Measurements from ENCODE around the gene SAP30.

SAP30 gene

DNA sequence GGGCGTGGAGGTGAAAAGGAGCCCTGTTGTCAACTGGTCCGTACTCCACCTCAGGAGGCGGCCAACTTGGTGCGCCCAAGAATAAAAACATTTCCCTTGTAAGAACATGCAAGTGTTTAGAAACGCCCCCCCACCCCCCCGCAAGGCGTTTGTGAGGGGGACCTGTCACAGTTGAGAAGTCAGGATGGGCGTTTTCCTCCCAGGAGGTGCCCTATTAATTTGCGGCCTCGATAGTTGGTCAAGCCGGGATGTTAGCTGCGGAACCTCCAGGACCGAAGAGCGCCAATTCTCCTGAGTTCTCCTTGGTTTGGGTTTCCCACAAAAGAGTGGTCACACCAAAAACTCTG lies 651 bp upstream of the SAP30 start:
- no peak for DNase-seq

GRCh38 chr4:173371292-173372192 lies 788 bp downstream of the SAP30 start:
- DNase-seq: peak; percentile 58

DNA sequence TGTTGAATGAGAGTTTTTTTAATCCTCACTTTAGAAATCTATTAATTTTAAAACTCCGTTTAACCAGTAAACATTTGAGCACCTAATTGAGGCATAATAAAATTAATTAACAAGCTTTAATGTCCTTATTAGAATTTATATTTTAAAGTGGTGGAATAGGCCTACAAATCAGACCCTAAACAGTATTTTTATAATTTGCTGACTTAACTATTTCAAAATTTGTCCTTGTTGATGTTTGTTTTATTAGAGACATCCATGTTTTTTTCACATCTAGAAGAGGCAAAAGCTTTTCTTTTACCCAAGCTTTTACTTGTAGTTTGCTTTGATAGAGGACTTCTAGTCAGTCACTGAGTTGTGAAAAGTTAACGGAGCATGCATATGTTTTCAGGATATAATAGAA lies 3.8 kb downstream of the SAP30 start:
- DNase-seq: no peak

DNA sequence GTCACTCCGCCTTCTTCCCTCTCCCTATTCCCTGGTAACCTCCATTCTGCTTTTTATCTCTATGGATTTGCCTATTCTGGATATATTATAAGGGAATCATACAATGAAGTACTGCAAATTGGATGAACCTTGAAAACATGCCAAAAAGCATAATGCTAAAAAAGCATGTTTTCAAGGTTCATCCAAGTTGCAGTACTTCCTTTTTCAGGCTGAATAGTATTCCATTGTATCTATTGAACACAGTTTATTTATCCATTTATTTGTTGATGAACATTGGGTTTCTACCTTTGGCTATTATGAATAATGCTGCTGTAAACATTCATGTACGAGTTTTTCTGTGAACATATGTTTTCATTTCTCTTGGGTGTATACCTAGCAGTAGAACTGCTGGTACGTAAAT lies 9.2 kb downstream of the SAP30 start:
- DNase-seq: no peak

- DNase-seq: no peak
Observed at GRCh38 chr4:173380987-173381386, 10.2 kb downstream of the SAP30 start.

GRCh38 chr4:173381610-173382009 lies 10.9 kb downstream of the SAP30 start:
- no peak for DNase-seq

DNA sequence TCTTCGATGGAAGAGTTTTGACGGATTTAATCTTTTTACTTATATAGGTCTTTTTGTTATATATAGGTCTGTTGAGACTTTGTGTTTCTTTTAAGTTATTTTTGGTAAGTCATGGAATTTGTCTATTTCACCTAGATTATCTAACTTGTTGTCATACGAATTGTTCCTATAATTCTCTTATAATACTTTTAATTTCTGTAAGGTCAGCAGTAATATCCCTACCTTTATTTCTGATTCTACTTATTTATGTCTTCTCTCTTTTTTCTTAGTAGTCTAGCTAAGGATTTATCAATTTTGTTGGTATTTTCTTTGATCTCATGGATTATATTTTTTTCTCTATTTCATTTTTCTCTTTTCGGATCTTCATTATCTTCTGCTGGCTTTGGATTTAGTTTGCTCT lies 11.6 kb downstream of the SAP30 start:
- no peak for DNase-seq

- no peak for DNase-seq
Observed at GRCh38 chr4:173386751-173387150, 16.0 kb downstream of the SAP30 start.

- no peak for DNase-seq
Observed at GRCh38 chr4:173391701-173392100, 20.9 kb downstream of the SAP30 start.

DNA sequence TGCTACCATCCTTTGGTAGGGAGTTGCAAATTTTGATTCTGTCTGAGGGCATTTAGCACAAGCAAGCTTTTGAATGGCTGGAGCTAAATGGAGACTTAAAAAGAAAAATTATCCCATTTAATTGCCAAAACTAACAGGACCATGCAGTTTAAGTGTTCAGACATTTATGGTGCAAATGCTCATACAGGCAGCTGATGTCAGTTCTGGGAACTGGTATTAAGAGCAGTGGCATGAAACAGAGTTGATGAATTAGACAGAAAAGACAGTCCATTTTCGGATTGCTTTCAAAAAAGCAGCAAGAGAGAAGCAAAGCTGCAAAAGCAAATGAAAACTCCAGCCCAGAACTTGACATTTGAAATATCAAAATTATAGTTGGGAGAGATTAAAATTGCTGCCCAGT lies 26.9 kb downstream of the SAP30 start:
- DNase-seq: no peak

GRCh38 chr4:173398220-173398619 lies 27.5 kb downstream of the SAP30 start:
- DNase-seq: no peak

DNA sequence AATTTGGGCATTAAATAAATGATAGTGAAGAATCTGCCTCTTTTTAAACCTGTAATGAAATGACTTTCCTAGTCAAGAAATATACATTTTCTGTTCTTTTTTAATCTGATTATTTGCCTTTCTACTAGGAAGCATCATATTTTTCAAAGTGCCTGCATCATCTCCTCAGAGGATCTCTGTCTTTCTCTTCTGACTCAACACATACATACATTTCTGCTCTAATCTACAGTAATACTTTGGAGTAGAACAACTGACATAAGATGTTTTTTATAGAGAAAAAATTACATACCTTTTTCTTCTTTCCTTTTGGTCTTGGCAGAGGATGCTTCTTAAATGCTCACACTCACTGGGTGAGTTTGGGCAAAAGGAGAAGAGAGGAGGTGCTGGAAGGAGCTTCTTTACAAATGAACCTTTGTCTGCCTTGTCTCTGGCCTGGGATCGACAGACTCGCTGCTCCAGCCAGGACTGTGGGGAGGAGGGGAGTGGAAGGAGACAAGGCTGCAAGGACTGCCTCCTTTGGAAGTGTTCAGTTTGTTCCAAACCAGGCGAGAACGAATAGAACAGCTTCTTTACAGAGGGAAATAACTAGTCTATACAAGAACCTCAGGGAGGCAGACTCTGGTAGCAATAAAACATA lies 28.1 kb downstream of the SAP30 start, which contains the start of gene SCRG1:
Gene SCRG1 (minus strand): TSS at position 338 of the 637 bp plus-strand sequence. CDS start 7,702 bp downstream, outside the sequence.
- no peak for DNase-seq

- no peak for DNase-seq
Observed at GRCh38 chr4:173401063-173401462, 30.3 kb downstream of the SAP30 start.

DNA sequence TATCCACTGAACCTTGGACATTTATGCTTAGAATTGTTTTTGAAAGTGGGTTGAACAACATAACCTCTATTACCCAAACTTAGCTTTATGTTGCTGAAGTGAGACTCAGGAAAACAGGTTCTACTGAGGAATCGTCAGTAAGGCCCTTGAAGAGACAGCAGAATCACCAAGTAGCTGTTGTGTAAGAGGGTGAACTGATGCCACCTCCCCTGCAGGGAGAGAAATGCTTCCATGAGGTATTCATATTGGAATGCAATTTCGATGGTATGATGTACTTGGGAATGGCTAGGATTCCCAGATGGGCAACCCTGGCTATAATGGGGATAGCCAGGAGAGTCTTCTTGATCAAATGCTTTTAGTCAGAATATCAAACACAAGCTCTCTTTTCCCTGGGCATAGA lies 32.3 kb downstream of the SAP30 start:
- DNase-seq: no peak

- no peak for DNase-seq
Observed at GRCh38 chr4:173404296-173404865, 33.6 kb downstream of the SAP30 start.

DNA sequence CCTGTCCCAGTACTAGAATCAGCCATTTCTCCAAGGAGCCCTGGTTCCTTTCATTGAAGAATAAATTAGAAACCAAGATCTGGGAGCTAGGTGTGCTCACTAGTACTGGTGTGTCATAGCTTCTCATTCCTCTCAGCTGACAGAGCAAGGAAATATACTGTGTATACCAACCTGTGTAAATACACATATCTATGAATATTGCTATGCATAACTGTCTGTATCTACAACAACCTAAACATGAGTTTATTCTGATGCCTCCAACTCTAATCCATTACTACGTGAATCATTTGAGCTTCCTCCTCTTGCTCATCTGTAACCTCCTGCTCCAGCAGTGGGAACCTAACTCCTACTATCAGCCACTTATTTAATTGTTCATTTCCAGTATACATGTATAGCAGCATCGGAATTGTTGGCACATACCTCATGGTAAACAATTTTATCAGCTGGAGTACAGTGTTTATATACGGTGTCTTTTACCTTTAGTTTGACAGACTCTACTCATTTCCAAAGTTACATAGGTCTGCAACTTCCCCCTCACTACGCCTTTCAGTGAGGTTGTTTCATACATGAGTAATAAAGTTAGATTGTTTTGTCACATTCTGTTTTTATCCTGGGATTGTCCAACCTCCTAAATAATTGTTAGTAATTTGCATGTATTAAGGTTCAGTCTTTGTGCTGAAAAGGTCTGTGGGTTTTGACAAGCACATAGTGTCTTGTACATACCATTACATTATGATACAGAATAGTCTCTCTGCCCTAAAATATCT lies 35.3 kb downstream of the SAP30 start:
- no peak for DNase-seq

GRCh38 chr4:173410079-173410478 lies 39.3 kb downstream of the SAP30 start:
- DNase-seq: no peak

DNA sequence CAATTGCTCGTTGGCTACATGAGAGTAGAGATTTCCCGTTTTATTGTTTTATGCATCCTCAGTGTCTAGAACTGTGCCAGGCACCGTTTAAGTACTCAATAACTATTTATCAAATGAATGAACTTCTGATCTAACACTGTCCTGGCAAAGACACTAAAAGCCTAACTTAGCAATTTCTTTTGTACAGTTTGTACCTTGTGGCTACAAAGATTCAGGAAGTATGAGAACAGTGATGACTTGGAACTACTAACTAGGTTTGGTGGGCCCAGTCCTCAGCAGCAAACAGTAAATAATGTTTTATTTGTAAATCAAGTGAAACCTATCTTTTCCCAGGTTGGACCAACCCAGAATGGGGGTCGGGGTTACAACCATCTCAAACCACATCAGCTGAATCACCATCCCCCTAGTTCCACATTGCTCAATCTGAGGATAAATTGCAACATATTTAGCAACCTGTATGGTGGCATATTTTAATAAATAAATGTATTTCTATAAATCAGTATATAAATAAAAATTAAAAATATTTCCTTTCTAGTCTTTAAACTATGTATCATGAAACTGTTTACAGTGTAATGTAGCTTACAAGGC lies 40.4 kb downstream of the SAP30 start:
- no peak for DNase-seq

- no peak for DNase-seq
Observed at GRCh38 chr4:173413036-173413435, 42.3 kb downstream of the SAP30 start.

DNA sequence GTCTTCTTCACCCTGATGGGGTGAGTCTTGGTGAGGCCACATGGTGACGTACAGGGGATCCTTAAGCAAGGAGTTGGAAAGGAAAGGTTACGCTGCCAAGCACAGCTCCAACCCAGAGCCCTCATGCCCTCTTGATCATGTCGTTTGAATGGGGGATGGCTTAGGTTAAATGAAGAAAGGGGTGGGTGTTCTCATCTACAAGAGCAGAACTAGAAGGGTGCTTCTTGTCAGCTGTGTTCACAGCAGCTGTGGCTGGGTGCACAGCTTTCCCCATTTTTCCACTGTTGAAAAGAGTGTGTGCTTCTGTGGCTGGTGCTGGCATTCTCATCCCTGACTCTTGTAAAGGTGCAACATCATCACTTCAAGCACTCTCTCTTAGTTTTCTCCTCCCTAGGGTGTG lies 43.7 kb downstream of the SAP30 start:
- no peak for DNase-seq

DNA sequence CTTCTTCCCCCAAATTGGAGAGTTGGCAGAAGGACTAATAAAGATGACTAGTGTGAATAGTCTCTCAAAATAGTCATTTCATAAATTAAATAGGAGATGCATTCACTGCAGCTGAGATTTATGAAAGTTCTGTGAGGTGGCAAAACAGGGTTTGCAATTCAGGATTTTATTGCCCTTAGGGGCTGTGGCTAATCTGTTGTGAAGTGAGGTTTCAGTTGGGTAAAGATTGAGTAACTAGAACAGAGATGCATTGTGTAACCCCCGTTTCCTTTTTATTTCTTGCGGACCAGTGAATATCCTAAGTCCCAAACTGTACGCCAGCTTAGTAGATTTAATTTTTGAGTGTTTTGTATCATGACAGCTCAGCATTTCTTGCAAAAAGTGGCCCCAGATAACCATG lies 44.3 kb downstream of the SAP30 start:
- no peak for DNase-seq

DNA sequence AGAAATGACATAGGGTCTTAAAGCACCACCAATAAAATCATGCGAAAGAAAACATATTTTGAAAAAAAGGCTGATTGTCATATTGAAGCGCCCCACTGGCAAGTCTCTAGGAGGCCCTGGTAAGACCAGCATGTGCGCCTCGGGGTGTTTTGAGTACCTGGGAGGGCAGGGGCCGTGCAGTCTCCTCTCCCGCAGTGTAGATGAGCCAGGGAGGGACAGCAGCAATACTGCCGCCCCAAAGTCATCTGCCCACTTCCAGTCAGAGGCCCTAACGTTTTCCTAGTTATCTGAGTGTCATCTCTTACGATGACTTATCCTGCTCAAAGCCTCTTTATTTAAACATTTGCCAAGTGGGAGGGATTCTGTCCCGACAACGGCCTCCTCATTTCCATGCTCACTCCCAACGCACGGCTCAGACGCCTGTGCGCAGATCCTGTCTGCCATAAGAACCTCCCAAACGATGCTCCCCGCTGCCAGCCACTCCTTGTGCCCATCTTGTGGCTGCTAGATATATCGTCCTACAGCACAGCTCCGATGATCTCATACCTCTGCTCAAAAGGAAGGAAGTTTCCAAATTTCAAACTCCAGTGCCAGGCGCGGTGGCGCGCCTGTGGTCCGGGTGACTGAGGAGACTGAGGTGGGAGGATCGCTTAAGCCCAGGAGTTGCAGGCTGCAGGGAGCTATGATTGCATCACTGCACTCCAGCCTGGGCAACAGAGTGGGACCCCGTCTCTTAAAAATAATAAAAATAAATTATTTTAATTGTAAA lies 45.3 kb downstream of the SAP30 start:
- DNase-seq: no peak

Measured in DMS79 treated with DMSO at 0.1 percent for 48 hours (cell line).